NT2/D1 (cell line): ENCODE results near the gene GAS6.

Experiments used
- SUZ12 ChIP-seq: IDR thresholded peaks from 2 replicates; pipeline ENCODE4 v1.6.1; 2011; ENCODE audit not compliant: insufficient read length, insufficient read depth; ENCODE audit errors: extremely low read depth
- YY1 ChIP-seq: IDR thresholded peaks from 2 replicates; pipeline ENCODE4 v1.6.1; 2011; ENCODE audit not compliant: insufficient read length, insufficient read depth
- ZNF274 ChIP-seq: IDR thresholded peaks from 2 replicates; pipeline ENCODE4 v1.6.1; 2011; ENCODE audit warnings: mild to moderate bottlenecking, low read depth, low read length

- no peak for TF ChIP-seq ZNF274
- no peak for TF ChIP-seq SUZ12
- TF ChIP-seq YY1, result no peak
Measured at GRCh38 chr13:113800576-113800926, 63.3 kb downstream of the GAS6 start.
